Measurements from ENCODE around the gene YIPF3.

The YIPF3 gene

DNA sequence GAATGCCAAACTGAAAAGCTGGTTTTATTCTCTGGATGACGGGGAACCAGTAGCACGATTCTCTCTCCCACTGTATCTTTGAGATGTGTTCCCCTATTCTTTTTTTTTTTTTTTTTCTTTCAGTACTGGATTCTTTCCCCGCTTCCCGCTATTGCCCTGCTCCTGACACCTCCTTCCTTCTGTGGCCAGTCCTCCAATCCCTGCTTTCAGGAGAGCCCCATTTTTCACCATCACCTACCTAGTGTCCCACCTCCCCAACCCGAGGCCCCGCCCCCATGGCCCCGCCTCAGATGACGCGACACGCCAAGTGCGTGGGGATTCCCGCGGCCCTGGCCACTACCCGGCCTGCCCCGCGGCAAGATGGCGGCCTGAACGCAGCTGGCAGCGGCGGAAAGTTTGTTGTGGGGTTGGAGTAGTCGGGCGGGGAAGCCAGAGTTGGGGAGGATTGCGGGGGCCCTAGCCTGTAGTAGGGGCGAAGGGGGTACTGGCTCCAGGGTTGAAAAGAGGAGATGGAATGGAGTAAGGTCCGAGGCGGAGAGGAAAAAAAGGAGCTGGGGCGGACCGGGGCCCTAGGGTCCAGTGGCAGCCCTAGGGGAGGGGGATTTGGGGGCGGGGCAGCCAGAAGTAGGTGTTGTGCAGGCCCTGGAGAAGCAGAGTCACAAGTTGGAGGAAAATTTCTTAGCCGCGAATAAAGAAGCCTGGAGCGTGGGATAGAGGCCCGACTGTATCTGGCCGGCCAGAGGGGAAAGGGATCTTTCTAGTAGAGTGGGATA is 39.3 kb downstream of the YIPF3 start, which contains the start of gene TJAP1:
Gene TJAP1 (plus strand): TSS at position 336 of the 773 bp plus-strand sequence. CDS start 21,432 bp downstream, outside the sequence.
- TF ChIP-seq, protein P1, sequence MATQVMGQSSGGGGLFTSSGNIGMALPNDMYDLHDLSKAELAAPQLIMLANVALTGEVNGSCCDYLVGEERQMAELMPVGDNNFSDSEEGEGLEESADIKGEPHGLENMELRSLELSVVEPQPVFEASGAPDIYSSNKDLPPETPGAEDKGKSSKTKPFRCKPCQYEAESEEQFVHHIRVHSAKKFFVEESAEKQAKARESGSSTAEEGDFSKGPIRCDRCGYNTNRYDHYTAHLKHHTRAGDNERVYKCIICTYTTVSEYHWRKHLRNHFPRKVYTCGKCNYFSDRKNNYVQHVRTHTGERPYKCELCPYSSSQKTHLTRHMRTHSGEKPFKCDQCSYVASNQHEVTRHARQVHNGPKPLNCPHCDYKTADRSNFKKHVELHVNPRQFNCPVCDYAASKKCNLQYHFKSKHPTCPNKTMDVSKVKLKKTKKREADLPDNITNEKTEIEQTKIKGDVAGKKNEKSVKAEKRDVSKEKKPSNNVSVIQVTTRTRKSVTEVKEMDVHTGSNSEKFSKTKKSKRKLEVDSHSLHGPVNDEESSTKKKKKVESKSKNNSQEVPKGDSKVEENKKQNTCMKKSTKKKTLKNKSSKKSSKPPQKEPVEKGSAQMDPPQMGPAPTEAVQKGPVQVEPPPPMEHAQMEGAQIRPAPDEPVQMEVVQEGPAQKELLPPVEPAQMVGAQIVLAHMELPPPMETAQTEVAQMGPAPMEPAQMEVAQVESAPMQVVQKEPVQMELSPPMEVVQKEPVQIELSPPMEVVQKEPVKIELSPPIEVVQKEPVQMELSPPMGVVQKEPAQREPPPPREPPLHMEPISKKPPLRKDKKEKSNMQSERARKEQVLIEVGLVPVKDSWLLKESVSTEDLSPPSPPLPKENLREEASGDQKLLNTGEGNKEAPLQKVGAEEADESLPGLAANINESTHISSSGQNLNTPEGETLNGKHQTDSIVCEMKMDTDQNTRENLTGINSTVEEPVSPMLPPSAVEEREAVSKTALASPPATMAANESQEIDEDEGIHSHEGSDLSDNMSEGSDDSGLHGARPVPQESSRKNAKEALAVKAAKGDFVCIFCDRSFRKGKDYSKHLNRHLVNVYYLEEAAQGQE (IDR thresholded peaks at IDR 0.05; ENCODE audit: insufficient read depth in 1 of 2, low read depth in 2 of 2, low read length in 2 of 2): 0 out of 4 replicates have a peak, but pooled peaks of 1 of the 2 experiments have one; percentile 40
- peak; percentile 95 for TF ChIP-seq TAF1 (IDR thresholded peaks at IDR 0.05; ENCODE audit: borderline replicate concordance, insufficient read depth, low read length)
- peak; percentile 99 for TF ChIP-seq POLR2AphosphoS5 (IDR thresholded peaks at IDR 0.05; ENCODE audit: low read depth, low read length)
- peak; percentile 93; the same call in 1 of the 2 replicates for TF ChIP-seq SIN3A (IDR thresholded peaks at IDR 0.05; ENCODE audit: borderline replicate concordance, insufficient read depth, low read length)
- TF ChIP-seq FOXP2 (optimal IDR thresholded peaks at IDR 0.05; ENCODE audit: borderline replicate concordance, extremely low read depth, extremely low read length, insufficient read depth): peak; percentile 40

DNA sequence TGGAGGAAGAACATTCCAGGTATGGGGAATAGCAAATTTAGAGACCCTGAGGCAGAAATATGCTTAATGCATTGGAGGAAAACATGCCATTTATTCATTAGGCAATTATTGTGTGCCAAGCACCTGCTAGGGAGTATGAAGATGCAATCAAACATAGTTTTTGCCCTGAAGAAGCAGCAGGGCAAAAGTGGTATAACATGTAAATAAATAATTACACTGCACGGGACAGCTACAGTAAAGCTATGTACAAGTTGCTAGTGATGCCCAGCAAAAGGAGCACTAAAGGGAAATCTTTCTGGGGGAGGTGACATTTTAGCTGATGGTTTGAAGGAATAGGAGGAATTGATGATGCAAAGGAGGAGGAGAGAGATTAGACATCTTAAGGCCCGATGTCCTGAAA is 40.0 kb downstream of the YIPF3 start:
- no peak for TF ChIP-seq POLR2AphosphoS5 (IDR thresholded peaks at IDR 0.05; ENCODE audit: low read depth, low read length)
- no peak for TF ChIP-seq FOXP2 (optimal IDR thresholded peaks at IDR 0.05; ENCODE audit: borderline replicate concordance, extremely low read depth, extremely low read length, insufficient read depth)
- TF ChIP-seq SIN3A (IDR thresholded peaks at IDR 0.05; ENCODE audit: borderline replicate concordance, insufficient read depth, low read length): no peak
- TF ChIP-seq, protein P1 (IDR thresholded peaks at IDR 0.05; ENCODE audit: insufficient read depth in 1 of 2, low read depth in 2 of 2, low read length in 2 of 2): no peak
- TF ChIP-seq TAF1 (IDR thresholded peaks at IDR 0.05; ENCODE audit: borderline replicate concordance, insufficient read depth, low read length): no peak

DNA sequence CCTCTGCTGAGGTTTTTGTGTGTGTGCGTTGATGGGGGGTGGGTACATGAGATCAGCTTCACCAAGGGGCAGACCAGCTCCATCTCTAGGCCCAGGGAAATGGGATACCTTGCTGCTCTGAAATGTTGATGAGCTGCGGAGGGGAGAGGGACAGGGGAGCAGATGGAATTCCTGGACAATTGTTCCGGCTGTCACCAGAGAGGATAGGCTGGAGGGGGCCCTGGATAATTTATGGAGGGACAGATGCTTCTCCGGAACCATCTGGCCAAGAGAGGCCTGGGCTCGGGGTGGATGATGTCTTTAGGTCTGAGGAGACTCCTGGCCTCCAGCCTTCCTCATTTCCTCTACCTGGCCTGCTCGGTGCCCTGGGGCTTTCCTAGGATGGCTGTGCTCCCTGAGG is 41.2 kb downstream of the YIPF3 start:
- TF ChIP-seq FOXP2 (optimal IDR thresholded peaks at IDR 0.05; ENCODE audit: borderline replicate concordance, extremely low read depth, extremely low read length, insufficient read depth) (no peak), SIN3A (IDR thresholded peaks at IDR 0.05; ENCODE audit: borderline replicate concordance, insufficient read depth, low read length) (no peak), POLR2AphosphoS5 (IDR thresholded peaks at IDR 0.05; ENCODE audit: low read depth, low read length) (no peak), TAF1 (IDR thresholded peaks at IDR 0.05; ENCODE audit: borderline replicate concordance, insufficient read depth, low read length) (no peak)
- TF ChIP-seq, protein P1 (IDR thresholded peaks at IDR 0.05; ENCODE audit: insufficient read depth in 1 of 2, low read depth in 2 of 2, low read length in 2 of 2): no peak

DNA sequence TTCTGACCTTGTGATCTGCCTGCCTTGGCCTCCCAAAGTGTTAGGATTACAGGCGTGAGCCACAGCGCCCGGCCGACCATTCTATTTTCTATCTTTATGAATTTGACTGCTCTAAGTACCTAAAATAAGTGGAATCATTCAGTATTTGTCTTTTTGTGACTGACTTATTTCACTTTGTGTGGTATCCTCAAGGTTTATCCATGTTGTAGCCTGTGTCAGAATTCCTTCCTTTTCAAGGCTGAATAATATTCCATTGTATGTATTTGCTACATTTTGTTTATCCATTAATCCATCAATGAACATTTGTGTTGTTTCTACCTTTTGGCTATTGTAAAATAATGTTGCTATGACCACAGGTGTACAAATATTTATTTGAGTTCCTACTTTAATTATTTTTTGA is 44.2 kb downstream of the YIPF3 start:
- TF ChIP-seq POLR2AphosphoS5 (IDR thresholded peaks at IDR 0.05; ENCODE audit: low read depth, low read length): no peak
- TF ChIP-seq, protein P1 (IDR thresholded peaks at IDR 0.05; ENCODE audit: insufficient read depth in 1 of 2, low read depth in 2 of 2, low read length in 2 of 2): no peak
- no peak for TF ChIP-seq SIN3A (IDR thresholded peaks at IDR 0.05; ENCODE audit: borderline replicate concordance, insufficient read depth, low read length)
- TF ChIP-seq TAF1 (IDR thresholded peaks at IDR 0.05; ENCODE audit: borderline replicate concordance, insufficient read depth, low read length): no peak
- TF ChIP-seq FOXP2 (optimal IDR thresholded peaks at IDR 0.05; ENCODE audit: borderline replicate concordance, extremely low read depth, extremely low read length, insufficient read depth): no peak

All from PFSK-1 (cell line).